ENCODE results near the gene POLD4.
A peak's percentile ranks its signal among the peaks of the same experiment; 100 is the strongest.

Gene POLD4

GRCh38 chr11:67387518-67387917 lies 34.2 kb upstream of the POLD4 start:
- DNase-seq (ENCODE audit: low read depth), result no peak

- DNase-seq (ENCODE audit: low read depth), result no peak
Observed at GRCh38 chr11:67387069-67387468, 33.7 kb upstream of the POLD4 start.

- DNase-seq (ENCODE audit: low read depth), result peak; percentile 62
Observed at GRCh38 chr11:67384851-67385366, 31.6 kb upstream of the POLD4 start.

GRCh38 chr11:67382276-67383136 lies 29.2 kb upstream of the POLD4 start:
- peak; percentile 81 for DNase-seq (ENCODE audit: low read depth)

GRCh38 chr11:67381244-67381972 lies 28.1 kb upstream of the POLD4 start:
- no peak for DNase-seq (ENCODE audit: low read depth)

GRCh38 chr11:67379061-67380058 lies 26.0 kb upstream of the POLD4 start:
- DNase-seq (ENCODE audit: low read depth), result peak; percentile 84

GRCh38 chr11:67378544-67378943 lies 25.2 kb upstream of the POLD4 start:
- no peak for DNase-seq (ENCODE audit: low read depth)

GRCh38 chr11:67376873-67377808 lies 23.8 kb upstream of the POLD4 start:
- no peak for DNase-seq (ENCODE audit: low read depth)

- no peak for DNase-seq (ENCODE audit: low read depth)
Observed at GRCh38 chr11:67376063-67376820, 22.9 kb upstream of the POLD4 start.

GRCh38 chr11:67375320-67376055 lies 22.1 kb upstream of the POLD4 start:
- no peak for DNase-seq (ENCODE audit: low read depth)

GRCh38 chr11:67374571-67375281 lies 21.4 kb upstream of the POLD4 start:
- DNase-seq (ENCODE audit: low read depth), result peak; percentile 37

- DNase-seq (ENCODE audit: low read depth), result peak; percentile 99
Observed at GRCh38 chr11:67373648-67374570, 20.6 kb upstream of the POLD4 start.

- peak; percentile 66 for DNase-seq (ENCODE audit: low read depth)
Observed at GRCh38 chr11:67372993-67373647, 19.8 kb upstream of the POLD4 start, which contains the start of gene CLCF1. TSS of gene CLCF1 (minus strand) at chr11:67373598. CDS start at chr11:67373539, 59 bp downstream.

- no peak for DNase-seq (ENCODE audit: low read depth)
Observed at GRCh38 chr11:67372321-67372992, 19.1 kb upstream of the POLD4 start.

- DNase-seq (ENCODE audit: low read depth), result no peak
Observed at GRCh38 chr11:67371911-67372320, 18.6 kb upstream of the POLD4 start.

All from ELR (cell line).